AG09319 (cell line): ENCODE data around the gene B3GALT5.
"Not testable (repeated sequence)": the region's sequence is repeated elsewhere in the genome, so short reads cannot be mapped to it uniquely, and the experiment has no call there.

Experiments
- DNase-seq: peaks from one replicate; pipeline ENCODE4 v3.0.0-alpha.2; 2010; ENCODE audit warnings: low read depth; ENCODE audit errors: extremely low read depth
- TF ChIP-seq, protein P1 (sequence below): IDR thresholded peaks from 2 replicates; pipeline ENCODE4 v1.5.1; 2011; ENCODE audit warnings: low read depth, mild to moderate bottlenecking, inconsistent platforms, low read length, moderate library complexity

The B3GALT5 gene

DNA sequence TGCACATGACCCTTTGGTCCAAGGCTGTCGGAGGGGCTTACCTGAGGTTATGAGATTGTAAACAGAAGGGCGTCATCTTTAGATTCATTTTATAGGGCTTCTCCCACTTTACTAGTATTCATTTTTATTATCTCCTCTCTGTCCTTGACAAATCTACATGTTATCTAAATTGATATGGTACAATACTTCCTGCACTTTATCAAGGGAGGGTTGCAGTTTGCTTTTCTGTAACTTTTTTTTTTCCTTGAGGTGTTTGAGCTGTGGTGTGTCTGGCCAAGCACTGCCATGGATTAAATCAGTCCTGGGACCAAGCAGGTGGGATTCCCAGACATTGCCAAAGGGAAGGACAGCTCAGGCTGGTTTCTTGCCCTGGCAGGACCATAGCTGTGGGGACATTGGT is 32.0 kb upstream of the B3GALT5 start:
- no peak for DNase-seq
- TF ChIP-seq, protein P1, sequence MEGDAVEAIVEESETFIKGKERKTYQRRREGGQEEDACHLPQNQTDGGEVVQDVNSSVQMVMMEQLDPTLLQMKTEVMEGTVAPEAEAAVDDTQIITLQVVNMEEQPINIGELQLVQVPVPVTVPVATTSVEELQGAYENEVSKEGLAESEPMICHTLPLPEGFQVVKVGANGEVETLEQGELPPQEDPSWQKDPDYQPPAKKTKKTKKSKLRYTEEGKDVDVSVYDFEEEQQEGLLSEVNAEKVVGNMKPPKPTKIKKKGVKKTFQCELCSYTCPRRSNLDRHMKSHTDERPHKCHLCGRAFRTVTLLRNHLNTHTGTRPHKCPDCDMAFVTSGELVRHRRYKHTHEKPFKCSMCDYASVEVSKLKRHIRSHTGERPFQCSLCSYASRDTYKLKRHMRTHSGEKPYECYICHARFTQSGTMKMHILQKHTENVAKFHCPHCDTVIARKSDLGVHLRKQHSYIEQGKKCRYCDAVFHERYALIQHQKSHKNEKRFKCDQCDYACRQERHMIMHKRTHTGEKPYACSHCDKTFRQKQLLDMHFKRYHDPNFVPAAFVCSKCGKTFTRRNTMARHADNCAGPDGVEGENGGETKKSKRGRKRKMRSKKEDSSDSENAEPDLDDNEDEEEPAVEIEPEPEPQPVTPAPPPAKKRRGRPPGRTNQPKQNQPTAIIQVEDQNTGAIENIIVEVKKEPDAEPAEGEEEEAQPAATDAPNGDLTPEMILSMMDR: no peak

DNA sequence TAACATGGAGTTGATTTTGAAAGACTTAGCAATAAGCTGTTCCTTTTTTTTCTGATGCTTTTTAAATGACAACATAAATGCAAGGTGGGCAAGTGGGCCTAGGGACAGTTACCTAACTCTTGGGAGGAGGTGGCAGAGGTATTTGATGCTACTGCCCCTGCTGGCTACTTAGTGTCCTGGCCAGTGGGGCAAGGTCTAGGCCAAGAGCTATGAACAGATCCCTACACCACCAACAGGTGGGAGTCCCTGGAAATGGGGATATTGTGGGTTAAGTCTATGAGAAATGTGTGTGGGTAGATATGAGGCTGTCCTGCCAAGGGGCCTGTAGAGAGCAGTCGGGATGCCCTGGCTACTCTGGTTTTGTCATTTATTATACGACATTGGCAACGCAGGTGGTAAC is 31.3 kb upstream of the B3GALT5 start:
- no peak for DNase-seq
- TF ChIP-seq, protein P1: no peak

DNA sequence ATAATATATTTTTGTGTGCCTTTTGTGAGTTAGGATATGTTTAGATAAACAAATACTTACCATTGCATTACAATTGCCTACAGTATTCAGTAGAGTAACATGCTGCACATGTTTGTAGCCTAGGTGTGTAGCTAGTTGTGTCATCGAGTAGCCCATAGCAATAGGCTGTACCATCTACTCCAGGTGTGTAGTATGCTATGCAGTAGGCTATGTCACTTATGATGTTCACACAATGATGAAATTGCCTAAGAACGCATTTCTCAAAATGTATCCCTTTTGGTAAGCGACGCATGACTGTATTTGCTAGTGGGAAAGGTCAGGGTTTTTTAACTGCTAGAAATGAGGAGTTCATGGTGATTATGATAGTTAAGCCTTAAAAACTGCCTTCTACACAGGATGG is 30.0 kb upstream of the B3GALT5 start:
- no peak for DNase-seq
- TF ChIP-seq, protein P1: no peak

- DNase-seq: not testable (repeated sequence)
Observed at GRCh38 chr21:39583586-39583985, 29.2 kb upstream of the B3GALT5 start.

DNA sequence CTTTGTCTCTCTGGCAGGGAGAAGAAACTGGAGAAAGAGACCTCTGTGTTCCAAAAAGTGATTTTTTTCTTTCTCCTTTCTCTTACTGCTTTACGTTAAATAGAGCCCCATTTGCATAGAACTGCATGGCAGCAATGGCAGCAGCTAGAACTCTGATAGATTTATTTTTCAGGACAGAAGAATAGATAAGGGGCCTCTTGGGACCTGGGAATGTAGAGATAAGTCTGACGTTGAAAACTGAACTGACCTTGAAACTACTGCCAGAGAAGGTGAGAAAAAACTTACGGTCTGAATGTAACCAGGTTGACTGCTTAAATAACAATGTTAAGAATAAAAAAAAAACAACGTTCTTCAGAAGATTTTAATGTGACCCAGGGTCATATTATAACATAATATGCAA is 25.4 kb upstream of the B3GALT5 start:
- DNase-seq: no peak
- TF ChIP-seq, protein P1: no peak

- no peak for DNase-seq
Observed at GRCh38 chr21:39588884-39589283, 23.9 kb upstream of the B3GALT5 start.

GRCh38 chr21:39593522-39593921 is 19.2 kb upstream of the B3GALT5 start:
- TF ChIP-seq, protein P1: no peak
- DNase-seq: no peak

More at GRCh38 chr21:39588884-39589283, 23.9 kb upstream of the B3GALT5 start:
- TF ChIP-seq, protein P1: no peak

DNA sequence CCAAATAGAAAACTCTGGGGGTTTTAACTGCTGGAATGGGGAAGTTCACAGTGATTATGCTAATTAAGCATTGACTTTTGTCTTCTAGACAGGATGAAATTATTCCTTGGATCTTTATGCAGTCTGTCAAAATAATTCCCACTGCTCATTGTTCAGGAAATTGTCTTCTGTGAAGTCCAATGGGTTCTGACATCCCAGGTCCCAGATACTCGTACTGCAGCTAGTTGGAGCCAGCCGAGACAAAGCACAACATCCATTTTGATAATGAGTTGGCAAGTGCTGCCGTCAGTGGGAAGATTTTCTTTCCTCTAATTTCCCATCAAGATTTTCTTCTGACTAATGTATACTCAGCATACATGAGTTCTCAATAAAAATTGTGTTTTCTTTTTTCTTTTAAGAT is 17.3 kb upstream of the B3GALT5 start:
- no peak for DNase-seq
- TF ChIP-seq, protein P1: no peak
